Measurements from ENCODE around the gene ROPN1. TPM values are rescaled to one million over a fixed set of nuclear protein-coding genes. Genes with fewer than 3 reads are reported as not detected.
"Not testable (repeated sequence)": the region's sequence is repeated elsewhere in the genome, so short reads cannot be mapped to it uniquely, and the experiment has no call there.

Gene ROPN1
- total RNA-seq, 1 experiment from 2014 or later: not detected

- TF ChIP-seq CTCF (IDR thresholded peaks at IDR 0.05; ENCODE audit: insufficient read depth in 1 of 2, low read depth in 1 of 2, low read length in 1 of 2, severe bottlenecking in 1 of 2, unreplicated experiment in 1 of 2): no peak
- H3K4me3 Mint-ChIP-seq (ENCODE audit: unreplicated experiment): no peak overlapping the region
- no peak overlapping the region for H3K27ac Mint-ChIP-seq (ENCODE audit: unreplicated experiment)
- DNase-seq: no peak
- Histone ChIP-seq H3K4me3 (ENCODE audit: low read depth, low read length) (no peak overlapping the region), H3K9me3 (no peaks in the 10 kb centered on the region), H3K27me3 (replicated peaks; ENCODE audit: control insufficient read depth, insufficient read depth, low read length) (no peaks in the 10 kb centered on the region), H3K4me1 (no peaks in the 10 kb centered on the region), H3K36me3 (ENCODE audit: control insufficient read depth, insufficient read depth, low read length) (no peaks in the 10 kb centered on the region)
- H3K4me1 Mint-ChIP-seq (ENCODE audit: low read depth, unreplicated experiment): no peaks in the 10 kb centered on the region
- peaks cover 20% of the 10 kb centered on the region for H3K27me3 Mint-ChIP-seq (ENCODE audit: insufficient read depth, unreplicated experiment)
- no peaks in the 10 kb centered on the region for H3K9me3 Mint-ChIP-seq (ENCODE audit: unreplicated experiment)
- H3K36me3 Mint-ChIP-seq (ENCODE audit: insufficient read depth, unreplicated experiment): no peaks in the 10 kb centered on the region
- intact Hi-C loops (cut with micrococcal nuclease; ENCODE audit: unreplicated experiment): no loop called here
- BruUV-seq (replicated peaks): no TSS peak
- CTCF ChIA-PET: interaction anchor here (0.6 kb wide), 1 partner anchor 1206 kb away, joined by 3 read pairs; no protein-coding TSS in a partner anchor
- POLR2A ChIA-PET: no interaction called here
These were observed 15.3 kb upstream of the ROPN1 start for GRCh38 chr3:124007186-124007585.

- peaks cover 29% of the 10 kb centered on the region for H3K27me3 Mint-ChIP-seq (ENCODE audit: insufficient read depth, unreplicated experiment)
- H3K27ac Mint-ChIP-seq (ENCODE audit: unreplicated experiment); H3K4me1 ChIP-seq; H3K4me3 Mint-ChIP-seq (ENCODE audit: unreplicated experiment); H3K4me3 ChIP-seq (ENCODE audit: low read depth, low read length); H3K36me3 ChIP-seq (ENCODE audit: control insufficient read depth, insufficient read depth, low read length); H3K27me3 ChIP-seq (replicated peaks; ENCODE audit: control insufficient read depth, insufficient read depth, low read length); BruUV-seq (replicated peaks); CTCF ChIA-PET; H3K36me3 Mint-ChIP-seq (ENCODE audit: insufficient read depth, unreplicated experiment); POLR2A ChIA-PET; H3K9me3 ChIP-seq; DNase-seq; intact Hi-C loops (cut with micrococcal nuclease; ENCODE audit: unreplicated experiment); H3K9me3 Mint-ChIP-seq (ENCODE audit: unreplicated experiment); H3K4me1 Mint-ChIP-seq (ENCODE audit: low read depth, unreplicated experiment): not testable (repeated sequence)
These were observed 10.6 kb upstream of the ROPN1 start for GRCh38 chr3:124002405-124003079.

- POLR2A ChIA-PET; DNase-seq; H3K4me1 ChIP-seq; intact Hi-C loops (cut with micrococcal nuclease; ENCODE audit: unreplicated experiment); H3K36me3 ChIP-seq (ENCODE audit: control insufficient read depth, insufficient read depth, low read length); H3K9me3 Mint-ChIP-seq (ENCODE audit: unreplicated experiment); H3K9me3 ChIP-seq; H3K4me1 Mint-ChIP-seq (ENCODE audit: low read depth, unreplicated experiment); H3K27me3 ChIP-seq (replicated peaks; ENCODE audit: control insufficient read depth, insufficient read depth, low read length); H3K4me3 ChIP-seq (ENCODE audit: low read depth, low read length); H3K36me3 Mint-ChIP-seq (ENCODE audit: insufficient read depth, unreplicated experiment); H3K4me3 Mint-ChIP-seq (ENCODE audit: unreplicated experiment); H3K27ac Mint-ChIP-seq (ENCODE audit: unreplicated experiment); BruUV-seq (replicated peaks): not testable (repeated sequence)
- CTCF ChIA-PET: interaction anchor here (1.2 kb wide), 1 partner anchor 15 kb away, joined by 3 read pairs; no protein-coding TSS in a partner anchor
- peaks cover 29% of the 10 kb centered on the region for H3K27me3 Mint-ChIP-seq (ENCODE audit: insufficient read depth, unreplicated experiment)
These were observed 9.4 kb upstream of the ROPN1 start for GRCh38 chr3:124001366-124001765.

GRCh38 chr3:123997543-123997942 lies 5.6 kb upstream of the ROPN1 start:
- Mint-ChIP-seq H3K4me3 (ENCODE audit: unreplicated experiment) (no peak overlapping the region), H3K4me1 (ENCODE audit: low read depth, unreplicated experiment) (no peaks in the 10 kb centered on the region), H3K36me3 (ENCODE audit: insufficient read depth, unreplicated experiment) (no peaks in the 10 kb centered on the region), H3K27ac (ENCODE audit: unreplicated experiment) (no peak overlapping the region), H3K9me3 (ENCODE audit: unreplicated experiment) (no peaks in the 10 kb centered on the region), H3K27me3 (ENCODE audit: insufficient read depth, unreplicated experiment) (peaks cover 20% of the 10 kb centered on the region)
- Histone ChIP-seq H3K27me3 (replicated peaks; ENCODE audit: control insufficient read depth, insufficient read depth, low read length) (no peaks in the 10 kb centered on the region; the same call in 1 of the 2 replicates), H3K9me3 (no peaks in the 10 kb centered on the region), H3K36me3 (ENCODE audit: control insufficient read depth, insufficient read depth, low read length) (no peaks in the 10 kb centered on the region), H3K4me1 (no peaks in the 10 kb centered on the region), H3K4me3 (ENCODE audit: low read depth, low read length) (no peak overlapping the region)
- no peak for DNase-seq
- TF ChIP-seq CTCF (IDR thresholded peaks at IDR 0.05; ENCODE audit: insufficient read depth in 1 of 2, low read depth in 1 of 2, low read length in 1 of 2, severe bottlenecking in 1 of 2, unreplicated experiment in 1 of 2): no peak
- POLR2A ChIA-PET: no interaction called here
- CTCF ChIA-PET: no interaction called here
- intact Hi-C loops (cut with micrococcal nuclease; ENCODE audit: unreplicated experiment): no loop called here
- BruUV-seq (replicated peaks): no TSS peak

All from Caco-2 (cell line).